Thyroid gland (tissue), 4 donors: ENCODE data around the gene VN1R5.

Experiments
- CTCF ChIP-seq, 6 experiments: fragments of 200-600 bp in 3 of 6; fragments of 450-650 bp in 3 of 6; sonication (generic) in 3 of 6; IDR thresholded peaks; one replicate each; pipeline ENCODE4 v1.5.1; 2016 to 2019; ENCODE audit warnings: antibody characterized with exemption in 6 of 6, mild to moderate bottlenecking in 2 of 6, inconsistent platforms in 1 of 6, moderate library complexity in 1 of 6
- POLR2A ChIP-seq, 2 donors: fragments of 450-650 bp; IDR thresholded peaks; one replicate each; pipeline ENCODE4 v1.6.1; 2017; ENCODE audit warnings: antibody characterized with exemption in 2 of 2, mild to moderate bottlenecking in 2 of 2, moderate library complexity in 1 of 2

- no peak for TF ChIP-seq CTCF (IDR thresholded peaks at IDR 0.05)
- TF ChIP-seq POLR2A (IDR thresholded peaks at IDR 0.05), result no peak
These were observed 46.5 kb upstream of the VN1R5 start for GRCh38 chr1:247209396-247209795.
